MM.1S (cell line): ENCODE data around the gene SNX3.
A peak's percentile ranks its signal among the peaks of the same experiment; 100 is the strongest.

Source experiments
- DNase-seq: peaks from one replicate; pipeline ENCODE4 v3.0.0-alpha.2; 2015
- H2AFZ ChIP-seq: fragments of 300-600 bp; sonication (generic); 2 replicates; pipeline ENCODE4 v1.6.0; 2016; ENCODE audit warnings: antibody characterized with exemption, low read length
- H3F3A ChIP-seq: fragments of 300-600 bp; sonication (generic); 2 replicates; pipeline ENCODE4 v1.6.1; 2016; ENCODE audit warnings: mild to moderate bottlenecking, antibody characterized with exemption, low read length, moderate library complexity, mixed read lengths; ENCODE audit not compliant: insufficient read depth
- H3K27ac ChIP-seq: fragments of 300-600 bp; sonication (generic); 2 replicates; pipeline ENCODE4 v1.5.1; 2016; ENCODE audit warnings: mild to moderate bottlenecking, low read length
- H3K27me3 ChIP-seq: fragments of 300-600 bp; sonication (generic); replicated peaks from 2 replicates; pipeline ENCODE4 v1.6.0; 2016; ENCODE audit warnings: low read length; ENCODE audit not compliant: insufficient read depth
- H3K36me3 ChIP-seq: fragments of 300-600 bp; sonication (generic); replicated peaks from 2 replicates; pipeline ENCODE4 v1.6.1; 2016; ENCODE audit warnings: mild to moderate bottlenecking, low read length, mixed read lengths; ENCODE audit not compliant: insufficient read depth
- H3K4me1 ChIP-seq: fragments of 300-600 bp; sonication (generic); 2 replicates; pipeline ENCODE4 v1.6.1; 2016; ENCODE audit warnings: low read length, mixed read lengths
- H3K4me2 ChIP-seq: fragments of 300-600 bp; sonication (generic); 2 replicates; pipeline ENCODE4 v1.6.0; 2016; ENCODE audit warnings: low read depth, low read length
- H3K4me3 ChIP-seq: fragments of 300-600 bp; sonication (generic); 2 replicates; pipeline ENCODE4 v1.5.1; 2016; ENCODE audit warnings: low read length, mixed read lengths
- H3K79me2 ChIP-seq: fragments of 300-600 bp; sonication (generic); 2 replicates; pipeline ENCODE4 v1.6.1; 2016; ENCODE audit warnings: mixed run types, low read length, mixed read lengths
- H3K9ac ChIP-seq: fragments of 300-600 bp; sonication (generic); 2 replicates; pipeline ENCODE4 v1.6.1; 2016; ENCODE audit warnings: low read length, mixed read lengths
- H3K9me2 ChIP-seq: fragments of 300-600 bp; sonication (generic); replicated peaks from 2 replicates; pipeline ENCODE4 v1.6.1; 2016; ENCODE audit warnings: mild to moderate bottlenecking, low read length, mixed read lengths; ENCODE audit not compliant: insufficient read depth
- H3K9me3 ChIP-seq: fragments of 300-600 bp; sonication (generic); replicated peaks from 2 replicates; pipeline ENCODE4 v1.6.1; 2016; ENCODE audit warnings: mild to moderate bottlenecking, low read length, mixed read lengths; ENCODE audit not compliant: insufficient read depth
- H4K20me1 ChIP-seq: fragments of 300-600 bp; sonication (generic); 2 replicates; pipeline ENCODE4 v1.6.1; 2016; ENCODE audit warnings: mild to moderate bottlenecking, low read length, moderate library complexity, mixed read lengths; ENCODE audit not compliant: insufficient read depth
- EZH2 ChIP-seq: fragments of 300-600 bp; sonication (generic); optimal IDR thresholded peaks from 2 replicates; pipeline ENCODE3; 2017; ENCODE audit warnings: low read depth, mild to moderate bottlenecking, antibody characterized with exemption, low read length, mixed read lengths
- EZH2phosphoT487 ChIP-seq: fragments of 300-600 bp; sonication (generic); IDR thresholded peaks from 2 replicates; pipeline ENCODE4 v1.6.1; 2018; ENCODE audit warnings: antibody characterized with exemption, low read length
- TF ChIP-seq, protein P1 (sequence below): fragments of 300-600 bp; sonication (generic); IDR thresholded peaks from 2 replicates; pipeline ENCODE4 v1.5.1; 2016; ENCODE audit warnings: antibody characterized with exemption, low read length, mixed read lengths

The SNX3 gene

DNA sequence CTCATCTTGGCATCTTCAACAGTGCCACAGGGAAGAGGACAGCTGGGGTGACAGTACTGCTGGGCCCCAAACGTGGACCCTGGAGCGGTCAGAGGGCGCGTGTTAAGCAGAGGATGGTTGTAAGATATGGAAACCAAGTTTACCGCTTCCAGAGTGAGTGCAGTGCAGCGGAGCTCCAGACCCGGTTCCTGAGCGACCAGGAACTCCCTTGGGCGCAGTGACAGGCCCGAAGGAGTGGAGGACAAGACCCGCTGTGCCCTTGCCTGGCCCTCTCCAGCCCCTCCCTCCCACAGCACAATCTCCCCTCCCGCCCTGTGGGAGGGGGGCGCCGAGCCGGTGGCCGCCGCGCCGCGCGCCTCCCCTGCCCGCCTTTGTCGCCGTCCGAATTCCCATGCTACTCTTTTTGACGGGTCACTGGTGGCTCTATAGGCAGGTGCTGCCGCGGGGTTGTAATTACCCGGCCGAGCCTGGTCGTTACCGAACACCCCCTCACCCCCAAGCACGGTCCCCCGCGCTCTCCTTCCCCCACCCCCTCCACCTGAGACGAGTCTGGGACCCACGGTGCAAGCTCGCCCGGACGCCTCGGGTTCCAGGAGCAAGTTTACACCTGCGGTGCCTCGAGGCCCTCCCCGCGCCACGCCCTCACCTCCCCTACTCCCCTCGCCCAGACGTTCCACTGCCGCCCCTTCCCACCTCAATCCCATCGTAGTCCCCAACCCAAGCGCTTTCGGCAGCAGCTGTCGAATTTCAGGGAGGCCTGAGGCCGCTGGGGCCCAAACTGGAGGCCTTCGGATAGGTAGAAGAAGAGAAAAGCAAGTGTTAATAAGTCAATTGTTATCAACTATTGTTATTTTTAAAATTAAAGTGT lies 91.1 kb downstream of the SNX3 start:
- peak overlapping the region; percentile 85; the same call in 1 of the 2 replicates for H3K4me2 ChIP-seq
- peak overlapping the region; percentile 63; the same call in 1 of the 2 replicates for H3K4me3 ChIP-seq

DNA sequence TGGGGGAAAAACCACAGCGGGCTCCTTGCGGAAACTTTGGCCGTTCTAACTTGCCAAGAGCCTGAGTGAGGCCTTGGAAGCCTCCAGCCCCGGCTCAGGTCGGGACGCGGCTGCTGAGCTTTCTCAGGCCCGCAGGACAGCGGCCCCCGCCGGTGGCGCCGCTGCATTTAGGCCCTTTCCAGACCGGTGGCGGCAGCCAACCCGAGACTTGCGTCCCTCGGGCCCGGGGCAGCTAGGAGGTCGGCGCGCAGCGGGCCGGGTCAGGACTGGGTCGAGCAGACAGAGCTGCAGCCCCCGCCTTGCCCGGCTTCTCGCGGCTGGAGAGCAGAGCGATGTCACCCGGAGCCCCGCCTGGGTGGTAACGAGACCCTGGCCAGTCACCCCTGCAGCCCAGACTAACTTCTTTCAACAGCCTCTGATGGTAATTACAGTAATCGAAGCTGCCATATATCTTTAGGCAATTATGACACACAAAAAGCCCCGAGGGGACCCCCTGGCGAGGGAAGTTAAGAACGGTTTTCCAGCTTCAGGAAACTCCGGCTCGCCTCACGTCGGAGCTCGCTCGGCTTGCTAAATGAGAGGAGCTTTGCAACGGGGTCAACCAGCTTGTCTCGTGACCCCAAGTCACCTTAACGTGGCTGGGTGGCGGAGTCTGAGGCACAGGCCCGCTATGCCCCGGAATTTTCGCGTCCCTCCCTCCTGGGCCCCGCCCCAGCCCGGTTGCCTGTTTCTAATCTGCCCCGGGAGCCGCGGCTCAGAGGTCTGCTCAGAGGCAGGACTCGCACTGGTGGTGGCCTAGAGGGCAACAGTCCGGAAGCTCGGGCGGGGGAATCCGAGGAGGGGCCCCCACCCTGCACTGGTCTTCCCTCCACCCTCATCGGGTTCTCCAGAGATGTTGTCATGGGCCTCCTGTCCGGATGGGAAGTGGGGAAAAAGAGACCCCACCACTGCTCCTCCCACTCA lies 92.1 kb downstream of the SNX3 start:
- Histone ChIP-seq H3F3A (no peaks in the 10 kb centered on the region), H3K27me3 (peaks cover 8% of the 10 kb centered on the region; the same call in 1 of the 2 replicates), H3K79me2 (no peaks in the 10 kb centered on the region), H3K9ac (peak overlapping the region; percentile 35; the same call in 1 of the 2 replicates), H3K4me3 (peak overlapping the region; percentile 63), H3K4me2 (peak overlapping the region; percentile 85), H3K27ac (no peak overlapping the region), H2AFZ (peak overlapping the region; percentile 90), H3K9me2 (no peaks in the 10 kb centered on the region), H3K9me3 (no peaks in the 10 kb centered on the region), H3K4me1 (no peaks in the 10 kb centered on the region), H4K20me1 (no peaks in the 10 kb centered on the region), H3K36me3 (no peaks in the 10 kb centered on the region)
- peak; percentile 26 for DNase-seq
- TF ChIP-seq EZH2 = no peak
- TF ChIP-seq EZH2phosphoT487 = no peak
- TF ChIP-seq, protein P1, sequence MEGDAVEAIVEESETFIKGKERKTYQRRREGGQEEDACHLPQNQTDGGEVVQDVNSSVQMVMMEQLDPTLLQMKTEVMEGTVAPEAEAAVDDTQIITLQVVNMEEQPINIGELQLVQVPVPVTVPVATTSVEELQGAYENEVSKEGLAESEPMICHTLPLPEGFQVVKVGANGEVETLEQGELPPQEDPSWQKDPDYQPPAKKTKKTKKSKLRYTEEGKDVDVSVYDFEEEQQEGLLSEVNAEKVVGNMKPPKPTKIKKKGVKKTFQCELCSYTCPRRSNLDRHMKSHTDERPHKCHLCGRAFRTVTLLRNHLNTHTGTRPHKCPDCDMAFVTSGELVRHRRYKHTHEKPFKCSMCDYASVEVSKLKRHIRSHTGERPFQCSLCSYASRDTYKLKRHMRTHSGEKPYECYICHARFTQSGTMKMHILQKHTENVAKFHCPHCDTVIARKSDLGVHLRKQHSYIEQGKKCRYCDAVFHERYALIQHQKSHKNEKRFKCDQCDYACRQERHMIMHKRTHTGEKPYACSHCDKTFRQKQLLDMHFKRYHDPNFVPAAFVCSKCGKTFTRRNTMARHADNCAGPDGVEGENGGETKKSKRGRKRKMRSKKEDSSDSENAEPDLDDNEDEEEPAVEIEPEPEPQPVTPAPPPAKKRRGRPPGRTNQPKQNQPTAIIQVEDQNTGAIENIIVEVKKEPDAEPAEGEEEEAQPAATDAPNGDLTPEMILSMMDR = peak; percentile 32

More for the DNA sequence above, 91.1 kb downstream of the SNX3 start:
- Histone ChIP-seq H3F3A (no peaks in the 10 kb centered on the region), H3K9ac (no peak overlapping the region), H4K20me1 (no peaks in the 10 kb centered on the region), H3K36me3 (no peaks in the 10 kb centered on the region), H3K27ac (no peak overlapping the region), H2AFZ (peak overlapping the region; percentile 90), H3K79me2 (no peaks in the 10 kb centered on the region), H3K4me1 (no peaks in the 10 kb centered on the region), H3K9me2 (no peaks in the 10 kb centered on the region), H3K9me3 (no peaks in the 10 kb centered on the region), H3K27me3 (peaks cover 8% of the 10 kb centered on the region; the same call in 1 of the 2 replicates)
- no peak for DNase-seq
- TF ChIP-seq EZH2phosphoT487 (no peak), EZH2 (no peak)
- TF ChIP-seq, protein P1 = no peak

DNA sequence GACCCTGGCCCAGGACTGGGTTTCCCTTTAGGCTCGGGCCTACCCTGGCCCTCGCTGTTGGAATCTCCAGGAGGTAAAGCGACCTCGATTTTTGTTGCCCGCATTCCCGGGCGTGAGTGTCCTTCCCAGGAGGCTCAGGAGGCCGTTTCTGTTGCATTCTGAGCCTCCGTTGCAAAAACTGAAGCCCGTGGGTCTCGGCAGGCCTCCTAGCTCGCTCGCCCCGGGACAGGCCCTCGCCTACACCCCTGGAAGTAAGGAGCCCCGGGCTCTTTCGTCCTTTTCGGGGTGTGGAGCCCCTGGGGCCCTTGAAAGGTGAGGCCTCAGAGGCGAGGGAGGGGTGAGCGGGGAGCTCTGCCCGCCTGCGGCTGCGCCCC lies 92.8 kb downstream of the SNX3 start:
- peaks cover 8% of the 10 kb centered on the region; the same call in 1 of the 2 replicates for H3K27me3 ChIP-seq

More for the DNA sequence above, 92.8 kb downstream of the SNX3 start:
- Histone ChIP-seq H3K4me1 (no peaks in the 10 kb centered on the region), H3K9me2 (no peaks in the 10 kb centered on the region), H3K36me3 (no peaks in the 10 kb centered on the region), H2AFZ (peak overlapping the region; percentile 90), H3K79me2 (no peaks in the 10 kb centered on the region), H4K20me1 (no peaks in the 10 kb centered on the region), H3K9ac (peak overlapping the region; percentile 35; the same call in 1 of the 2 replicates), H3K27ac (no peak overlapping the region), H3K4me2 (peak overlapping the region; percentile 85; the same call in 1 of the 2 replicates), H3K9me3 (no peaks in the 10 kb centered on the region), H3K4me3 (peak overlapping the region; percentile 63), H3F3A (no peaks in the 10 kb centered on the region)
- no peak for DNase-seq
- no peak for TF ChIP-seq EZH2
- TF ChIP-seq EZH2phosphoT487 = no peak
- TF ChIP-seq, protein P1 = no peak
